Activated naive CD8-positive, alpha-beta T cell treated with anti-CD3 and anti-CD28 coated beads, Interleukin-2, amount 10 ng/mL, durations not matched to agents 7 days and 5 days (primary cell): ENCODE data around the gene GEN1. TPM values are rescaled to one million over a fixed set of nuclear protein-coding genes. Genes with fewer than 3 reads are reported as not detected.
A peak's percentile ranks its signal among the peaks of the same experiment; 100 is the strongest.

Experiments
- ATAC-seq: fragments of 150-1000 bp; cut with Tn5 transposase; one replicate; pipeline ENCODE4 v1.10.0; 2021; ENCODE audit warnings: low read depth, moderate library complexity
- POLR2A ChIA-PET: fragments of 350-600 bp; sonication (Branson Sonifier 250); formaldehyde crosslinking; loops from one replicate; lab custom pipeline; 2021; ENCODE audit warnings: antibody characterized with exemption; lab: Charles Lee
- DNase-seq: peaks from one replicate; pipeline ENCODE4 v3.0.0; 2021
- H3K27ac Mint-ChIP-seq: one replicate; pipeline ENCODE4 v1.8.0; 2022; ENCODE audit warnings: mild to moderate bottlenecking, mixed read lengths
- H3K27me3 Mint-ChIP-seq: one replicate; pipeline ENCODE4 v1.8.0; 2022; ENCODE audit warnings: mild to moderate bottlenecking, moderate library complexity, mixed read lengths
- H3K36me3 Mint-ChIP-seq: one replicate; pipeline ENCODE4 v1.8.0; 2021; ENCODE audit warnings: mild to moderate bottlenecking, mixed read lengths
- H3K4me1 Mint-ChIP-seq: one replicate; pipeline ENCODE4 v1.8.0; 2021; ENCODE audit warnings: mixed read lengths
- H3K4me3 Mint-ChIP-seq: one replicate; pipeline ENCODE4 v1.8.0; 2022; ENCODE audit warnings: mild to moderate bottlenecking, moderate library complexity, mixed read lengths
- H3K9me3 Mint-ChIP-seq: one replicate; pipeline ENCODE4 v1.8.0; 2021; ENCODE audit warnings: mixed read lengths
- total RNA-seq, 2 experiments: library from RNA; stranded (reverse); gene quantifications; one replicate each; pipeline ENCODE4 v1.2.3, GENCODE V29; 2021

The GEN1 gene
- total RNA-seq, 2 experiments from 2014 or later, result 30.6 to 31.1 TPM

GRCh38 chr2:17735864-17736263, 18.1 kb upstream of the GEN1 start:
- Mint-ChIP-seq H3K27ac (no peak overlapping the region), H3K4me3 (no peak overlapping the region), H3K36me3 (peaks cover 34% of the 10 kb centered on the region), H3K27me3 (no peaks in the 10 kb centered on the region), H3K9me3 (no peaks in the 10 kb centered on the region), H3K4me1 (peaks cover 2% of the 10 kb centered on the region)
- no peak for DNase-seq
- ATAC-seq, result no peak
- POLR2A ChIA-PET, result no interaction called here

- Mint-ChIP-seq H3K4me1 (peaks cover 2% of the 10 kb centered on the region), H3K27me3 (no peaks in the 10 kb centered on the region), H3K27ac (no peak overlapping the region), H3K4me3 (no peak overlapping the region), H3K36me3 (peaks cover 30% of the 10 kb centered on the region), H3K9me3 (no peaks in the 10 kb centered on the region)
- POLR2A ChIA-PET, result no interaction called here
- ATAC-seq, result no peak
- no peak for DNase-seq
Measured at GRCh38 chr2:17736989-17737388, 16.9 kb upstream of the GEN1 start.

- DNase-seq (no peak), ATAC-seq (no peak)
- Mint-ChIP-seq H3K36me3 (peaks cover 30% of the 10 kb centered on the region), H3K4me3 (no peak overlapping the region), H3K27ac (no peak overlapping the region), H3K9me3 (no peaks in the 10 kb centered on the region), H3K4me1 (peaks cover 2% of the 10 kb centered on the region), H3K27me3 (no peaks in the 10 kb centered on the region)
- POLR2A ChIA-PET, result interaction anchor here (1.1 kb wide), 2 partner anchors 11 to 14 kb away, joined by 3 read pairs; partner anchors contain the start of gene GEN1
Measured at GRCh38 chr2:17740203-17740602, 13.7 kb upstream of the GEN1 start.

- Mint-ChIP-seq H3K27me3 (no peaks in the 10 kb centered on the region), H3K27ac (no peak overlapping the region), H3K9me3 (no peaks in the 10 kb centered on the region), H3K4me1 (peaks cover 22% of the 10 kb centered on the region), H3K36me3 (peaks cover 11% of the 10 kb centered on the region), H3K4me3 (no peak overlapping the region)
- ATAC-seq, result no peak
- DNase-seq, result no peak
- POLR2A ChIA-PET, result no interaction called here
Measured at GRCh38 chr2:17747684-17748452, 6.1 kb upstream of the GEN1 start.

- DNase-seq (no peak), ATAC-seq (no peak)
- H3K9me3 Mint-ChIP-seq, result no peaks in the 10 kb centered on the region
- POLR2A ChIA-PET, result no interaction called here
- peaks cover 11% of the 10 kb centered on the region for H3K36me3 Mint-ChIP-seq
- H3K27ac Mint-ChIP-seq, result no peak overlapping the region
- no peak overlapping the region for H3K4me3 Mint-ChIP-seq
- no peaks in the 10 kb centered on the region for H3K27me3 Mint-ChIP-seq
- H3K4me1 Mint-ChIP-seq, result peaks cover 22% of the 10 kb centered on the region
Measured at GRCh38 chr2:17748745-17749144, 5.2 kb upstream of the GEN1 start.

GRCh38 chr2:17749753-17750438, 4.0 kb upstream of the GEN1 start:
- H3K4me1 Mint-ChIP-seq, result peaks cover 23% of the 10 kb centered on the region
- no peaks in the 10 kb centered on the region for H3K27me3 Mint-ChIP-seq
- ATAC-seq (no peak), DNase-seq (no peak)
- H3K36me3 Mint-ChIP-seq, result peaks cover 5% of the 10 kb centered on the region
- peak overlapping the region; percentile 62 for H3K4me3 Mint-ChIP-seq
- no peaks in the 10 kb centered on the region for H3K9me3 Mint-ChIP-seq
- POLR2A ChIA-PET, result no interaction called here
- peak overlapping the region; percentile 59 for H3K27ac Mint-ChIP-seq

GRCh38 chr2:17752246-17752645, 1.7 kb upstream of the GEN1 start:
- no peak for ATAC-seq

GRCh38 chr2:17752892-17753802, 791 bp upstream of the GEN1 start:
- no peaks in the 10 kb centered on the region for H3K9me3 Mint-ChIP-seq
- H3K27me3 Mint-ChIP-seq, result no peaks in the 10 kb centered on the region
- peak overlapping the region; percentile 94 for H3K27ac Mint-ChIP-seq
- no peak for DNase-seq
- peak; percentile 47 for ATAC-seq
- POLR2A ChIA-PET, result interaction anchor here (1.0 kb wide), 1 partner anchor 19 kb away, joined by 3 read pairs; no protein-coding TSS in a partner anchor
- peak overlapping the region; percentile 82 for H3K4me3 Mint-ChIP-seq
- H3K4me1 Mint-ChIP-seq, result peaks cover 34% of the 10 kb centered on the region
- H3K36me3 Mint-ChIP-seq, result peaks cover 6% of the 10 kb centered on the region

More at GRCh38 chr2:17752246-17752645, 1.7 kb upstream of the GEN1 start:
- Mint-ChIP-seq H3K9me3 (no peaks in the 10 kb centered on the region), H3K4me1 (peaks cover 29% of the 10 kb centered on the region), H3K4me3 (peak overlapping the region; percentile 82), H3K36me3 (peaks cover 6% of the 10 kb centered on the region), H3K27me3 (no peaks in the 10 kb centered on the region), H3K27ac (no peak overlapping the region)
- no peak for DNase-seq
- POLR2A ChIA-PET, result no interaction called here

- H3K36me3 Mint-ChIP-seq, result peaks cover 6% of the 10 kb centered on the region
- no peaks in the 10 kb centered on the region for H3K27me3 Mint-ChIP-seq
- ATAC-seq (no peak), DNase-seq (no peak)
- peaks cover 39% of the 10 kb centered on the region for H3K4me1 Mint-ChIP-seq
- no peaks in the 10 kb centered on the region for H3K9me3 Mint-ChIP-seq
- peak overlapping the region; percentile 82 for H3K4me3 Mint-ChIP-seq
- POLR2A ChIA-PET, result interaction anchor here (1.0 kb wide), 2 partner anchors 17 to 39 kb away, joined by 3 to 4 read pairs; no protein-coding TSS in a partner anchor
- peak overlapping the region; percentile 94 for H3K27ac Mint-ChIP-seq
Measured at GRCh38 chr2:17754773-17755425, 961 bp downstream of the GEN1 start.

- no peaks in the 10 kb centered on the region for H3K27me3 Mint-ChIP-seq
- H3K36me3 Mint-ChIP-seq, result peaks cover 12% of the 10 kb centered on the region
- peak overlapping the region; percentile 7 for H3K4me3 Mint-ChIP-seq
- H3K4me1 Mint-ChIP-seq, result peaks cover 33% of the 10 kb centered on the region
- DNase-seq, result no peak
- no peaks in the 10 kb centered on the region for H3K9me3 Mint-ChIP-seq
- POLR2A ChIA-PET, result interaction anchor here (1.0 kb wide), 1 partner anchor 14 kb away, joined by 3 read pairs; no protein-coding TSS in a partner anchor
- H3K27ac Mint-ChIP-seq, result no peak overlapping the region
- ATAC-seq, result no peak
Measured at GRCh38 chr2:17756668-17757067, 2.7 kb downstream of the GEN1 start.

- ATAC-seq (no peak), DNase-seq (no peak)
- Mint-ChIP-seq H3K4me1 (peaks cover 29% of the 10 kb centered on the region), H3K27me3 (no peaks in the 10 kb centered on the region), H3K4me3 (no peak overlapping the region), H3K27ac (no peak overlapping the region), H3K36me3 (peaks cover 10% of the 10 kb centered on the region), H3K9me3 (no peaks in the 10 kb centered on the region)
- POLR2A ChIA-PET, result no interaction called here
Measured at GRCh38 chr2:17757321-17757720, 3.4 kb downstream of the GEN1 start.

GRCh38 chr2:17758118-17758517, 4.2 kb downstream of the GEN1 start:
- no peak overlapping the region for H3K4me3 Mint-ChIP-seq
- H3K4me1 Mint-ChIP-seq, result peaks cover 26% of the 10 kb centered on the region
- no peak overlapping the region for H3K27ac Mint-ChIP-seq
- POLR2A ChIA-PET, result interaction anchor here (0.6 kb wide), 1 partner anchor 14 kb away, joined by 3 read pairs; no protein-coding TSS in a partner anchor
- peaks cover 14% of the 10 kb centered on the region for H3K36me3 Mint-ChIP-seq
- ATAC-seq (no peak), DNase-seq (no peak)
- no peaks in the 10 kb centered on the region for H3K27me3 Mint-ChIP-seq
- H3K9me3 Mint-ChIP-seq, result no peaks in the 10 kb centered on the region
